HG03066 (cell line): ENCODE results near the gene TMEM61.
"Not testable (repeated sequence)": the region's sequence is repeated elsewhere in the genome, so short reads cannot be mapped to it uniquely, and the experiment has no call there.

Source experiments
- ATAC-seq: cut with Tn5 transposase; IDR thresholded peaks from one replicate; pipeline ENCODE4 v1.9.1; 2021; ENCODE audit warnings: low read depth; ENCODE audit not compliant: unreplicated experiment

The TMEM61 gene

GRCh38 chr1:54980528-54981241 is at the start of gene TMEM61:
Gene TMEM61 (plus strand): TSS chr1:54980628. CDS start chr1:54981066, 438 bp downstream.
- ATAC-seq = no peak

- ATAC-seq = no peak
Measured at GRCh38 chr1:54931275-54931840, 49.1 kb upstream of the TMEM61 start.

- not testable (repeated sequence) for ATAC-seq
Measured at GRCh38 chr1:54934081-54934480, 46.3 kb upstream of the TMEM61 start.

GRCh38 chr1:54934869-54935268 is 45.6 kb upstream of the TMEM61 start:
- no peak for ATAC-seq

- ATAC-seq = no peak
Measured at GRCh38 chr1:54936791-54937190, 43.6 kb upstream of the TMEM61 start.

GRCh38 chr1:54937469-54937868 is 43.0 kb upstream of the TMEM61 start:
- no peak for ATAC-seq

GRCh38 chr1:54938955-54939354 is 41.5 kb upstream of the TMEM61 start:
- ATAC-seq = not testable (repeated sequence)

GRCh38 chr1:54940042-54940441 is 40.4 kb upstream of the TMEM61 start:
- ATAC-seq = no peak

GRCh38 chr1:54942976-54943375 is 37.5 kb upstream of the TMEM61 start:
- no peak for ATAC-seq

GRCh38 chr1:54944610-54945392 is 35.6 kb upstream of the TMEM61 start:
- ATAC-seq = no peak

- no peak for ATAC-seq
Measured at GRCh38 chr1:54945393-54945936, 35.0 kb upstream of the TMEM61 start.

- no peak for ATAC-seq
Measured at GRCh38 chr1:54947540-54947939, 32.9 kb upstream of the TMEM61 start.

GRCh38 chr1:54949053-54949452 is 31.4 kb upstream of the TMEM61 start:
- no peak for ATAC-seq

GRCh38 chr1:54950006-54950368 is 30.4 kb upstream of the TMEM61 start:
- ATAC-seq = no peak

- no peak for ATAC-seq
Measured at GRCh38 chr1:54950369-54951163, 29.9 kb upstream of the TMEM61 start.

GRCh38 chr1:54951810-54952226 is 28.6 kb upstream of the TMEM61 start:
- no peak for ATAC-seq

GRCh38 chr1:54952950-54953718 is 27.3 kb upstream of the TMEM61 start:
- no peak for ATAC-seq

GRCh38 chr1:54953846-54954245 is 26.6 kb upstream of the TMEM61 start:
- ATAC-seq = no peak

- ATAC-seq = no peak
Measured at GRCh38 chr1:54955359-54955758, 25.1 kb upstream of the TMEM61 start.

- ATAC-seq = no peak
Measured at GRCh38 chr1:54956726-54957125, 23.7 kb upstream of the TMEM61 start.
